Mucosa of descending colon (tissue), 3 donors: Measurements from ENCODE around the gene NEDD8. TPM values are rescaled to one million over a fixed set of nuclear protein-coding genes. Genes with fewer than 3 reads are reported as not detected.

Experiments
- ATAC-seq: fragments of 200-7000 bp; cut with Tn5 transposase; one replicate; pipeline ENCODE4 v1.9.1; 2020; ENCODE audit warnings: mild to moderate bottlenecking, moderate library complexity
- DNase-seq, 3 donors: peaks; one replicate each; pipeline ENCODE4 v3.0.0-alpha.2; 2020
- H3K36me3 ChIP-seq: fragments of 200-600 bp; one replicate; pipeline ENCODE4 v1.8.0; 2021; ENCODE audit warnings: low read depth, mild to moderate bottlenecking
- H3K4me1 ChIP-seq: fragments of 200-600 bp; one replicate; pipeline ENCODE4 v1.8.0; 2021; ENCODE audit warnings: low read depth, mild to moderate bottlenecking
- H3K4me3 ChIP-seq: fragments of 200-600 bp; one replicate; pipeline ENCODE4 v1.8.0; 2021; ENCODE audit warnings: mild to moderate bottlenecking
- H3K9me3 ChIP-seq: fragments of 200-600 bp; one replicate; pipeline ENCODE4 v1.8.0; 2021; ENCODE audit warnings: mild to moderate bottlenecking
- CTCF ChIP-seq: fragments of 200-600 bp; IDR thresholded peaks from one replicate; pipeline ENCODE4 v1.8.0; 2022; ENCODE audit warnings: antibody characterized with exemption, mild to moderate bottlenecking
- intact Hi-C, 2 donors: fragments of 100-400 bp; cut with DNase I in 1 of 2; cut with micrococcal nuclease in 1 of 2; formaldehyde crosslinking; loops; one replicate each; pipeline versions ENCODE4 v1.11.0 to v1.11.1; 2022; cut with DNase I, micrococcal nuclease
- total RNA-seq, 3 donors: library from RNA; stranded (reverse); fragmentation: NEBNext Ultra II Directional in 2 of 3; extraction: Animal tissue kit (Norgen Biotek cat#: 25700) in 2 of 3; gene quantifications; one replicate each; pipeline versions ENCODE4 v1.2.1 to v1.2.4, GENCODE V29; 2021 to 2023
- donor health status: DM: no; HTN: no; CAD: no; lungs with moderate emphysema.
- donor health status: DM: no; HTN: no; CAD: no.
- donor health status: DM: no; HTN: yes; CAD: no.

NEDD8 gene
- total RNA-seq, 3 donors from 2014 or later, result 108 to 150 (median 131) TPM

- Histone ChIP-seq H3K4me1 (no peaks in the 10 kb centered on the region), H3K36me3 (no peaks in the 10 kb centered on the region), H3K9me3 (no peaks in the 10 kb centered on the region), H3K4me3 (no peak overlapping the region)
- ATAC-seq, result no peak
- intact Hi-C loops, result no loop called here
- TF ChIP-seq CTCF, result no peak
- no peak for DNase-seq
Observed at GRCh38 chr14:24177041-24177825, 54.9 kb downstream of the NEDD8 start.

- TF ChIP-seq CTCF, result no peak
- Histone ChIP-seq H3K36me3 (no peaks in the 10 kb centered on the region), H3K4me1 (no peaks in the 10 kb centered on the region), H3K4me3 (no peak overlapping the region), H3K9me3 (no peaks in the 10 kb centered on the region)
- DNase-seq (no peak), ATAC-seq (no peak)
- intact Hi-C loops, result no loop called here
Observed at GRCh38 chr14:24176599-24176998, 55.6 kb downstream of the NEDD8 start.

- intact Hi-C loops, result no loop called here
- TF ChIP-seq CTCF, result no peak
- H3K36me3 ChIP-seq, result no peaks in the 10 kb centered on the region
- H3K4me1 ChIP-seq, result no peaks in the 10 kb centered on the region
- H3K4me3 ChIP-seq, result no peak overlapping the region
- DNase-seq (no peak), ATAC-seq (no peak)
- H3K9me3 ChIP-seq, result no peaks in the 10 kb centered on the region
Observed at GRCh38 chr14:24172871-24173281, 59.3 kb downstream of the NEDD8 start.

GRCh38 chr14:24172261-24172860 is 59.8 kb downstream of the NEDD8 start:
- DNase-seq, result no peak
- H3K36me3 ChIP-seq, result no peaks in the 10 kb centered on the region
- no peak for TF ChIP-seq CTCF

GRCh38 chr14:24171422-24172260 is 60.5 kb downstream of the NEDD8 start, which contains the start of gene REC8:
Gene REC8 (plus strand): TSS chr14:24172080. CDS start chr14:24172553, 473 bp downstream.
- no peaks in the 10 kb centered on the region for H3K36me3 ChIP-seq
- no peak within 1 kb of the TSS for H3K4me3 ChIP-seq
- no peaks in the 10 kb centered on the region for H3K9me3 ChIP-seq
- H3K4me1 ChIP-seq, result no peaks in the 10 kb centered on the region
- intact Hi-C loops, result no loop called here
- DNase-seq (peak; percentile 58 to 85 (median 68)), ATAC-seq (peak; percentile 72)
- TF ChIP-seq CTCF, result no peak

More at GRCh38 chr14:24172261-24172860, 59.8 kb downstream of the NEDD8 start:
- H3K4me3 ChIP-seq, result no peak overlapping the region
- intact Hi-C loops, result no loop called here
- no peaks in the 10 kb centered on the region for H3K4me1 ChIP-seq
- no peak for ATAC-seq
- no peaks in the 10 kb centered on the region for H3K9me3 ChIP-seq
